Sciatic nerve (tissue), 2 donors: ENCODE results near the gene PADI3. TPM values are rescaled to one million over a fixed set of nuclear protein-coding genes. Genes with fewer than 3 reads are reported as not detected.

Source experiments
- ATAC-seq: fragments of 200-7000 bp; cut with Tn5 transposase; one replicate; pipeline ENCODE4 v1.9.1; 2020; ENCODE audit warnings: mild to moderate bottlenecking, moderate library complexity
- DNase-seq: peaks from one replicate; pipeline ENCODE4 v3.0.0-alpha.2; 2020; ENCODE audit warnings: low spot score
- intact Hi-C: fragments of 100-400 bp; cut with DNase I; formaldehyde crosslinking; loops from one replicate; pipeline ENCODE4 v1.14.2; 2022
- total RNA-seq: library from RNA; stranded (reverse); fragmentation: NEBNext Ultra II Directional; extraction: Animal tissue kit (Norgen Biotek cat#: 25700); gene quantifications from one replicate; pipeline ENCODE4 v1.2.1, GENCODE V29; 2021
- donor health status: DM: no; HTN: no; CAD: no.
- donor health status: DM: no; HTN: no; CAD: no.

Gene PADI3
- total RNA-seq, 1 donor from 2014 or later: not detected

DNA sequence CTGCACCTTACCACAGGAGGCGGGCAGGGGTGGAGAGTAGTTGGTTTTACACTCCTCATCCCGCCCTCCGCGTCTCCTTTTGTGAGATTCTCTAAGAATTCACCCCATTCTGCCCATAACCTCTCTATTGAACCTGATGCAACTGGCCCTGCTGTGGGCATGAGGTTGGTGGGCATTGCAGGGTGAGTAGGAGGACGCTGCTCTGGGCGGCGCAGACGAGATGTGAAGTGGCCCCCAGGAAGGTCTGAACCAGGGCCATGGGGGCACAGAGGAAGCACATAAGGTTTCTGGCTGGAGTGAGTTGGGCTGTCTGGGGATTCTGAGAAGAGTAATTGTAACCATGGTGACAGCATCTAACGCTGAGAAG, 35.1 kb upstream of the PADI3 start:
- intact Hi-C loops: no loop called here
- ATAC-seq (no peak), DNase-seq (no peak)

DNA sequence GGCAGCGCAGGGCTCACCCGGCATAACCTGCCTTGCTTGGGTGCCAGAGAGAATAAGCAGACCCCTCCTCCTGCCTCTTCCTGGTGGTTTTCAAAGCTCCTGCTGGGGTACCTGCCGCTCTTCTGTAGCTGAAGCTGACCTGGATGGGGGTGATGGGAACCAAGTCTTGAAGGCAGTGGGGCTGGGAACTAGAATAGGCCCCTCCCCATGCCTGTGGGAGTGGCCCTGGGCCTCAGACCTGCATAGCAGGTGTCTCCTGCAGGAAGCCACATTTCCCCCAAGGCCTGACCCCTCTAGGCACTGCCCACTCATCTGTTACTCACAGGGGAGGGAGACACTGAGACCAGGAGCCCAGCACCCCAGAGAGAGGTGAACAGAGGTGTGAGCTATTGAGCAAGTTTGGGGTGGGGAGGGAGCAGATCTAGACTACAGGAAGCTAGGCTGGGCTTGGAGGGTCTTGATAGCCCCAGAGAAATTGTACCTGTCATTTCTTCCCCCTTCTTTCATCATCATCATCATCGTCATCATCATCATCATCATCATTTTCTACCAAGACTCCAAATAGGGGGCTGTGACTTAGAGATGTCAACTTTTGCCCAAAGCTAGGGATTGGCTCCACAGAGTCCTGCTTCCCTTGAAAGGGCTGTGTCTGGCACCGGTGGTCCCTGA, 33.9 kb upstream of the PADI3 start:
- intact Hi-C loops: no loop called here
- ATAC-seq (no peak), DNase-seq (no peak)

DNA sequence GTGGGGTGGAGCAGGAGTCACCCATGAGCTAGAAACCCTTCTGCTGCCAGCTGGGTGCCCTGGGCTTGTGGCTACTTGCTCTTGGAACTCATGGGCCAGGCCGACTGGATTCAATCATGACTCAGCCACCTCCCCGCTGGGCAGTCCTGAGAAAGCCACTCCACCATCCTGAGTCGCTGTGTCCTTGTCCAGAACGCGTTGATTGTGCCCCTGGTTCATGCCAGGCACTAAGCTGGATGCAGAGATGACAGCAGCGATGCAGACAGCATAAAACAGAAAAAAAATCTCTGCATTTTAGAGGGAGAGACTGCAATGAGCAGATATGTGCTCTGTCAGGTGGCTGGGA, 33.4 kb upstream of the PADI3 start:
- no peak for ATAC-seq
- intact Hi-C loops: no loop called here
- DNase-seq: no peak

DNA sequence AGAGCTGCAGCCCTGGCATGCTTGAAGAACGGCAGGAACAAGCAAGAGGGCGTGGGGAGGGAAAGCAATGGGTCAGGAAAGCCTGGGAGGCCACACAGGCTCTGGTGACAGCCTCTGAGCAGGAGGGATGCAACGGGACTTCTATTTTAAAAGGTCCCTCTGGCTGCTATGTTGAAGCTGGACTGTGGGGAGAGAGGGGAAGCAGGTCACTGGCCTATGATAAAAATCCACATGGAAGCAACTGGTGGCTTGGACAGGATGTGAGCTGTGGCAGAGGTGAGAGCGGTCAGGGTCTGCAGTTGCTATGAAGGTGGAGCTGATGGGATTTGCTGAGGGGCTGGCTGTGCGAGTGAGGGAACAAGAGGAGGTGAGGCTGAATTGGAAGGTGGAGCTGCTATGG, 32.8 kb upstream of the PADI3 start:
- no peak for DNase-seq
- no peak for ATAC-seq
- intact Hi-C loops: no loop called here

DNA sequence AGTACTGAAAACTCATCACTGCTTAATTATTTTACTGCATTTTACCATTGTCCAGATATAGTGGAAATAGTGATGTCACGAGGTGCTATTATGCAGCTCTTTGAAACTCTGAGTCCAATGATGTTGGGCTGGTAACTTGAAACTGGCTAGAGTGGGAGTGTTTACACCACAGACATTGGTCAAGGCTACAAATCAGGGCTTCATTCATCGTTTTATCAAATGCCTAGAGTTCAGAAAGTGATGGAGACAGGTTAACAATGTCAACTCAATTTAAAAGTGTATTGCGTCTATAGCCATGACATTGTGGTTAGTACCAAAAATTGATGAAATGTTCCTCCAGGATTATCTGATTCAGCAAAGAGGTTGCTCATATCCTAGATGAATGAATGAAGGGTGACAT, 31.3 kb upstream of the PADI3 start:
- DNase-seq: no peak
- intact Hi-C loops: no loop called here
- ATAC-seq: no peak

DNA sequence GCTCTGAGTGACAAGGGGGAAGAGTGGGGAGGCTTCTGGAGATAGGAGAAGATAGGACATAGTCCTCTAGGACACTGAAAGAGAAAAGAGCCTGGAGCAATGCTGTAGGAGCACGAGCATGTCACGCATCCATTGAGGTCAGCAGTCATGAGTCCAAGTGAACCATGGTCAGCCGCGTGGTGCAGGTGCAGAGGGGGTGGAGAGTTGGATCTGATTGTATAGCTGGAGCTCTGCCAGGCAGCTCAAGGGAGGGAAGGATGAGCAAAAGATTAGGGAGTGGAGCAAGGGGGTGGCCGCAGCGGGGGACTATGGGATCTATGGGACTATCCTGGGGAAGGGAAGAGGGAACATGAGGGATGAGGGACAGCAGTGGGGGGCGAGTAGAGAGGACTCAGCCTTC, 30.0 kb upstream of the PADI3 start:
- ATAC-seq: no peak
- DNase-seq: no peak
- intact Hi-C loops: no loop called here

DNA sequence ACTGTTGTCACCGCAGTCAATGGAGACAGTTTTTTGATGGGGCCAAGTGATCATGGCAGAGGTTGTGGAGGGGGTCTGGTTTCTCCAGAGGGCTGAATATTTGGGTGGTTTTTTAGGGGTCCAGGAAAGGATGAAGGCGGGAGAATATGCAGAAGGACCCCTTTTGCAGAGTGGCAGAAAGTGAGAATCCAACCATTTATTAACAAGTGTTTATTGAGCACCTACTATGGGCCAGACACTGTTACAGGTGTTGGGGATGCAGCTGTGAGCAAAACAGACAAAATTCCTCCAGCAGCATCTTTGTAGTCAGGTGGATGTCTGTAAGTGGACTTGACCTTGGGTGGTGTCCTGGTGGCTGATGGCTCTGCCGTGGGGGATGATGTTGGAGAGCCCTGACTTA, 28.6 kb upstream of the PADI3 start:
- ATAC-seq: no peak
- intact Hi-C loops: no loop called here

DNA sequence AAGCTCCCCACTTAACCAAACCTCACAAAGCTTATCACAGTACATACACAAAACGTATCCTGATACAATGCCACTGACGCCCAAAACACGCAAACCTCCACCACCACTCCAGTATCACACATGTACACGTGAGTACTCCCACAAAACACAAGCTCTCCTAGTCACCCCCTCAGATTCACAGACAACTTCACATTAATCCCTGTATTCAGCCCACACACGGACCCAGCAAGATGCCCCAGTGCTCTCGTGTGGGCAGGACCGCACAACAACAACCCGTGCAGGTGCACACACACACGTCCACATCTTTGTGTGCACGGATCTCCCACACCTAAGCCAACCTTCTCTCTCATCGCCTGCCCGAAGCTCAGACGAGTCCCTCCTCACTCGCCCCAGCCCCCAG, 26.3 kb upstream of the PADI3 start:
- no peak for ATAC-seq
- intact Hi-C loops: no loop called here
- no peak for DNase-seq

More for the DNA sequence above, 28.6 kb upstream of the PADI3 start:
- DNase-seq: no peak

DNA sequence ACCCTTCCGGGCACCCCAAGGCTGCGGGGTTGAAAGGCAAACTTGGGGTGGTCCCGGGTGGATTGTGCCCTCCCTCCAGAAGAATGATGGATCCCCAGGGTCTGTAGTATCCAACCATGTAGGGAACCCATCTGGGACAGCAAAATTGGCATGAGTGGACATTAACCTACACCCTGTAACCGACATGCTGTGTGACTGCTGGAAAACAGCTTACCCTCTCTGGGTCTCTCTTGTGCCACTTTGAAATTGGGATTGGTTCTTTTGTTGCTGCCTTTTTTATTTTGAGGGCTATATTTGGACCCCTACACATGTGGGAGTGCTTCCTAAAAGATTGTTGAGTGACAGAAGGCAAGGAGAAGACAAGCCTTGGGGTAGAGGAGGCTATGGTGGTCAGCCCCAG, 24.5 kb upstream of the PADI3 start:
- no peak for ATAC-seq
- intact Hi-C loops: no loop called here
- no peak for DNase-seq

DNA sequence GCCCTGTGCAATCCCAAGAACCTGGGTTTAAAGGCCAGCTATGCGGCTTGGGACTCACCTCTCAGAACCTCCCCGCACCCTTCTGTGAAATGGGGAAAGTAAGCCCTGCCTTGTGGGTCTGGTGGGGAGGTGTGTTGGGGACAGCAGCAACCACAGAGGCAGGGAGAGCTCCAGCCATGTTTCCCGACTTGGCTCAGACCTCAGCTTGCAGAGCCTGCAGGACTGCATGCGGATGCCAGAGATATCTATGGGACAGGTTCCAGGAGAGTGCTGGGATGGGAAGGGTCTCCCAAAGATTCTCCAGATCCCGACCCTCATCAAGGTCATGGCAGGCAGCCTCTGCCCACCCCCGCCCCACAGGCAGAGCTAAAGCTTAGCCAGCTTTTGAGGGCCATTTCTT, 23.8 kb upstream of the PADI3 start:
- no peak for ATAC-seq
- DNase-seq: no peak
- intact Hi-C loops: no loop called here

DNA sequence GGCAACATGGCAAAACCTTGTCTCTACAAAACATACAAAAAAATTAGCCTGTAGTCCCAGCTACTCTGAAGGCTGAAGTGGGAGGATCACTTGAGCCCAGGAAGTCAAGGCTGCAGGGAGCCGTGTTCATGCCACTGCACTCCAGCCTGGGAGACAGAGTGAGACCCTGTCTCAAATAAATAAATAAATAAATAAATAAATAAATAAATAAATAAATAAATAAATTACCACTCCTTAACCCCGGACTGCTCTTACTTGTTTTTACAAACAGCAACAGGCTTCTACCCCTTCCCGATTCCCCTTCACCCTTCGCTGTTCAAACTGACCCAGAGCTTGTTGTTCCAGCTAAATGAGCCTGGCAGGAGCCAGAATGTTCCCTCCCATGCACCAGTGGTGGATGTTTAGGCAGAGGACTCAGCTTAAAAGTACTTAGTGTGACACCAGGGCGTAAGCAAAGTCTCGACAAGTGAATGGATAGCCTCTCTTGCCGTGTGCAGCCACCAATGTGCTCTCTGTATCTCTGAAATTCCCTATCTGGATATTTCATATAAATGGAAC, 21.5 kb upstream of the PADI3 start:
- no peak for DNase-seq
- intact Hi-C loops: no loop called here
- ATAC-seq: no peak

DNA sequence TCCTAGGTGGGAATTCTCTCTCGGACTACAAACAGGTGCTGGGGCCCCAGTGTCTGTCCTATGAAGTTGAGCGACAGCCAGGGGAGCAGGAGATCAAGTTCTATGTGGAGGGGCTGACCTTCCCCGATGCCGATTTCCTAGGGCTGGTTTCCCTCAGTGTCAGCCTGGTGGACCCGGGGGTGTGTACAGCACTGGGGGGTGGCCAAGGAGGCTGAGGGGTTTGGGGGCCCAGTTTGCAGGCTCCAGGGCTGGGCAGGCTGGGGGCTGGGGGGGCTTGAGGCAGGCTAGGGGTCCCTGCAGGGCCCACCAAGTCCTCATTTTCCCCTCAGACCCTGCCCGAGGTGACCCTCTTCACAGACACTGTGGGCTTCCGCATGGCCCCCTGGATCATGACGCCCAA, 20.3 kb upstream of the PADI3 start:
- DNase-seq (no peak), ATAC-seq (no peak)
- intact Hi-C loops: no loop called here

DNA sequence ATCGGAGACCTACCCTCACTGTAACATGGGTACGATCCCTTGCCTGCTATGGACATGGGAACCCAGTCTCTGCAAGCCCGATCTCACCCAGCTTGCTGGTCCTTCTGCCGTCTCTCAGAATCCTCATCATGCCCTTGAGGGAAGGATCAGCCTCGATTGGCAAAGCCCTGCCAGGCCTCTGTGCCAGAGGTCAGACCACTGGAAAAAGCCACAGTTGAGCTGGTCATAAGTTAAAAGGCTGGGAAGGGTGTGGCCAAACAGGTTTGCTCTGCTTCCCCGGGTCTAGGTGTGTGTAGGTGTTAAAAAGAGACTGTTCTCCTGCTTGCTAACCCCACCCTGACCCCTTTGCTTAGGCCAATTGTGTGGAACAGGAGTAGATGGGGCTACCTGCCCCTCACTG, 19.5 kb upstream of the PADI3 start:
- no peak for DNase-seq
- ATAC-seq: no peak
- intact Hi-C loops: no loop called here

DNA sequence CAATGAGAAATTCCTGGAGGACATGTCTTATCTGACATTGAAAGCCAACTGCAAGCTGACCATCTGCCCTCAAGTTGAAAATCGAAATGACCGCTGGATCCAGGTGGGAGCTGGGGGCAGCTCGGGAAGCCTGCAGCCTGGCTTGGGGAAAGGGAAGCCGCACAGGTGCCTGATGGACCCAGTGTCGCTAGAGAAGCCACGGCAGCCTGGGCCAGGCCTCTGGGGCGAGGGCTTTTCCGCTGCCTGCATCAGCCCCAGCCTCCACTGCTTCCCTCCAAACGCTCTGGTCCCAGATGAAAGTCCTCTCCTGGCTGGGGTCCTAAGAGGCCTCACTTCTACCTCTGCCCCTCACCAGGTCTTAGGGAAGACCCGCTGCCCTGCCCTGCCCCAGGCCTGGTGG, 18.8 kb upstream of the PADI3 start:
- ATAC-seq: no peak
- no peak for DNase-seq
- intact Hi-C loops: loop anchor here (5.0 kb wide), 1 partner anchor 83 kb away; no protein-coding TSS in a partner anchor

DNA sequence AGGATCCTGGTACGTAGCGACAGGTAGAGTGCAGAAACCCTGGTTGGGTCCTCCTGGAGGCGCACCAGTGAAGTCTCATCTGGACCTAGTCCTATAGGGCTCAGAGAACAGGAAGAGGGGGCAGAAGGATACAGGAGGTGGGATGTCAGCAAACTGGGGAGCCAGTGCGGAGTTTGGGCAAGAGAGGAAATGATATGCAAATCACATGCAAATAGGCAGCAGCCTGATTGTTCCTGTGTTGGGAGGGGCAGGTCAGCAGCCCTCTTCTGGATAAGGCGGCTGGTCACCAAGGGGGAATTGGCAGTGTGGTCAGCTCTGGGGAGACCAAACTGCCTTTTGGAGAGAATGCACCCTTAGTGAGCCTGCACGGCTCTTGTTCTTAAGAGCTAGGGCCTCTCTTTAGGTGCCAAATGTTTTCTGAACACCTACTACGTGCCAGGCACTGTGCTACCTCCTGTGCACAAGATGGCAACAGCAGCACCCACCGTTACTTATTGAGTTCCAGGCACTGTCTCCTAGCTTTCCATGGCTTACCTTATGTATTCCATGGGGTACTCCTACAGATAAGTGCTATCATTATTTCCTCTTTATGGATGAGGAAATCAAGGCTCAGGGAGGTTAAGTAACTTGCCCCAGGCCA, 18.1 kb upstream of the PADI3 start:
- intact Hi-C loops: loop anchor here (5.0 kb wide), 1 partner anchor 83 kb away; no protein-coding TSS in a partner anchor
- no peak for ATAC-seq

DNA sequence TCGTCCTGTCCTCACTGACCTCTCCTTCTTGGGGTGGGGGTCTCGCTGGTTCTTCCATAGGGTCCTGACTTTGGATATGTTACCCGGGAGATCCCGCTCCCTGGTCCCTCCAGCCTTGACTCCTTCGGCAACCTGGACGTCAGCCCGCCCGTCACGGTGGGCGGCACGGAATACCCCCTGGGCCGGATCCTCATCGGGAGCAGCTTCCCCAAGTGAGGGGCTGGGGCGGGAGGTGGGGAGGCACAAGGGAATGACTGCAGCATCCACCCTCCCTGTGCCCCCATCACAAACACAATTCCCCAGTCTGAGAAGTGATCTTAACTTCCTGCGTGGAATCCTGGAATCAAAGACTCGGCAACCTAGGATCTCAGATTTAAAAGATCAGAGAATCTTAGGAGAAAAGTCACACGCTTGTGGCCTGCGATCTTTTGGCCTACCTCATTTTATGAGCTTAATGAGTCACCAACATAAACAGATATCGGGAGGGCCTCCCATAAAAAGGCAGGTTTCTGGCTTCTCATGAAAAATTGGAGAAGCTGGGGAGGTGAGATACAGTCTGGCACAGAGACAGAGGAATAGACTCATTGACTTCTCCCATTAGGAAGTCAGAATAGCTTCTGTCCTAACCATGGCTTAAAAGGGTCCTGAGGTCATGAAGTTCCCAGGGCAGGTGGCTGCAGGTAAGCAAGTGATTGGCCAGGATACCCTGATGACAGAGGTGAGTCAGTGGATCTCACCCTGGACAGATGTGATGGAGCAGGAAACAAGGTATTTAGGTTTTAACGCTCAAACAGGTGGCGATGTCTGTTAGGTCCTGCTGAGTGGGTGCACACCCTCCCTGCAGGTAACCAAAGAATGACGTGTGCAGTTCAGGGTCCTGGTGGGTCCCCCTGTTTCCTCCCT, 15.9 kb upstream of the PADI3 start:
- ATAC-seq (no peak), DNase-seq (no peak)
- intact Hi-C loops: loop anchor here (5.0 kb wide), 1 partner anchor 86 kb away; no protein-coding TSS in a partner anchor

More for the DNA sequence above, 18.1 kb upstream of the PADI3 start:
- no peak for DNase-seq

DNA sequence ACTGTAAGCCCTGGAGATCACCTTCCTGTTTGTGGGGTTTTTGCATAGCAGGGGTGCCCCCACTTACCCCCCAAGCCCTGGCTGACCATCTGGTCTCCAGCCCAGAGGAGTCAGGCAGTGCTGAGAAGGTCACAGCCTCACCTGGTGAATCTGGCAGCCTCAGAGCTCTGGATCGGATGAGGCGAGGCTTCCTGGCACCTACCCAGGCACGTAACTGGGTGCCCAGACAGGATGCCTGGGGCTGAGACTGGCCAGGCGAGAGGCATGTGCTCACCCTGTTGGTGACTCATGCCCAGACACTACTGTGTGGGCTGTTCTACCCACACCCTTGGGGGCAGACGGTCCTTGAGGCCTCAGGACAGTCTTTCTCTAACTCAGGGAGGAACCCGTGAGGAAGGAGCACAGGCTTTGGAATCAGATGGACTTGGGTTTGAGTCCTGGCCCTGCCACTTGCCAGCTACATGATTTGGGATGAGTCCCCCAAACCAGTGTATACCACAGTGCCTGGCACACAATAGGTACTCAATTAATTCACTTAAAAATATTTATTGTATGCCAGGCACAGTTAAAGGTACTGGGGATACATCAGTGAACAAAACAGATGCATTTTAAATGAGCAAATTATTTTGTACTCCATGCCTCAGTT, 15.1 kb upstream of the PADI3 start:
- DNase-seq (peak; percentile 75), ATAC-seq (peak; percentile 35)
- intact Hi-C loops: loop anchor here (5.0 kb wide), 1 partner anchor 86 kb away; no protein-coding TSS in a partner anchor

DNA sequence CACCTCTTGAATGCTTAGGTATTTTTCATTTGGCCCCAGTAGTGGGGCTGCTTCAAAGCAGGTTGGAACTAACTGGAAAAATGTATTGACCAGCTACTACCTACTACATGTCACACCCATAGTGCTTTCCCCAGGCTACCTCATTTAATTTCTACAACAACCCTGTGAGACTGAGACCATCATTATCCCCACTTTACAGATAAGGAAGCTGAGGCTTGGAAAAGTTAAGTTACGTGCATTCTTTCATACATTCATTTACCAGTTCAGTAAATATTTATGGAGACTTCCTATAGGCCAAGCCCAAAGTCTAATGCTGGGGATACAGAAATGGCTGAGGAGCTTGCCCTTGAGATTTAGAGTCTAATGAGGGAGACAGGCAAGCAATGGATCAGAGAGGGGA, 14.5 kb upstream of the PADI3 start:
- no peak for DNase-seq
- no peak for ATAC-seq
- intact Hi-C loops: loop anchor here (5.0 kb wide), 1 partner anchor 87 kb away; no protein-coding TSS in a partner anchor
